MM.1S (cell line): ENCODE results near the gene SHC2.

Source experiments
- DNase-seq: peaks from one replicate; pipeline ENCODE4 v3.0.0-alpha.2; 2015
- H2AFZ ChIP-seq: fragments of 300-600 bp; sonication (generic); 2 replicates; pipeline ENCODE4 v1.6.0; 2016; ENCODE audit warnings: antibody characterized with exemption, low read length
- H3F3A ChIP-seq: fragments of 300-600 bp; sonication (generic); 2 replicates; pipeline ENCODE4 v1.6.1; 2016; ENCODE audit warnings: mild to moderate bottlenecking, antibody characterized with exemption, low read length, moderate library complexity, mixed read lengths; ENCODE audit not compliant: insufficient read depth
- H3K27ac ChIP-seq: fragments of 300-600 bp; sonication (generic); 2 replicates; pipeline ENCODE4 v1.5.1; 2016; ENCODE audit warnings: mild to moderate bottlenecking, low read length
- H3K27me3 ChIP-seq: fragments of 300-600 bp; sonication (generic); replicated peaks from 2 replicates; pipeline ENCODE4 v1.6.0; 2016; ENCODE audit warnings: low read length; ENCODE audit not compliant: insufficient read depth
- H3K36me3 ChIP-seq: fragments of 300-600 bp; sonication (generic); replicated peaks from 2 replicates; pipeline ENCODE4 v1.6.1; 2016; ENCODE audit warnings: mild to moderate bottlenecking, low read length, mixed read lengths; ENCODE audit not compliant: insufficient read depth
- H3K4me1 ChIP-seq: fragments of 300-600 bp; sonication (generic); 2 replicates; pipeline ENCODE4 v1.6.1; 2016; ENCODE audit warnings: low read length, mixed read lengths
- H3K4me2 ChIP-seq: fragments of 300-600 bp; sonication (generic); 2 replicates; pipeline ENCODE4 v1.6.0; 2016; ENCODE audit warnings: low read depth, low read length
- H3K4me3 ChIP-seq: fragments of 300-600 bp; sonication (generic); 2 replicates; pipeline ENCODE4 v1.5.1; 2016; ENCODE audit warnings: low read length, mixed read lengths
- H3K79me2 ChIP-seq: fragments of 300-600 bp; sonication (generic); 2 replicates; pipeline ENCODE4 v1.6.1; 2016; ENCODE audit warnings: mixed run types, low read length, mixed read lengths
- H3K9ac ChIP-seq: fragments of 300-600 bp; sonication (generic); 2 replicates; pipeline ENCODE4 v1.6.1; 2016; ENCODE audit warnings: low read length, mixed read lengths
- H3K9me2 ChIP-seq: fragments of 300-600 bp; sonication (generic); replicated peaks from 2 replicates; pipeline ENCODE4 v1.6.1; 2016; ENCODE audit warnings: mild to moderate bottlenecking, low read length, mixed read lengths; ENCODE audit not compliant: insufficient read depth
- H3K9me3 ChIP-seq: fragments of 300-600 bp; sonication (generic); replicated peaks from 2 replicates; pipeline ENCODE4 v1.6.1; 2016; ENCODE audit warnings: mild to moderate bottlenecking, low read length, mixed read lengths; ENCODE audit not compliant: insufficient read depth
- H4K20me1 ChIP-seq: fragments of 300-600 bp; sonication (generic); 2 replicates; pipeline ENCODE4 v1.6.1; 2016; ENCODE audit warnings: mild to moderate bottlenecking, low read length, moderate library complexity, mixed read lengths; ENCODE audit not compliant: insufficient read depth
- EZH2 ChIP-seq: fragments of 300-600 bp; sonication (generic); optimal IDR thresholded peaks from 2 replicates; pipeline ENCODE3; 2017; ENCODE audit warnings: low read depth, mild to moderate bottlenecking, antibody characterized with exemption, low read length, mixed read lengths
- EZH2phosphoT487 ChIP-seq: fragments of 300-600 bp; sonication (generic); IDR thresholded peaks from 2 replicates; pipeline ENCODE4 v1.6.1; 2018; ENCODE audit warnings: antibody characterized with exemption, low read length
- TF ChIP-seq, protein P1 (sequence below): fragments of 300-600 bp; sonication (generic); IDR thresholded peaks from 2 replicates; pipeline ENCODE4 v1.5.1; 2016; ENCODE audit warnings: antibody characterized with exemption, low read length, mixed read lengths

Gene SHC2

GRCh38 chr19:422213-422916 lies 38.5 kb downstream of the SHC2 start:
- no peak for DNase-seq
- Histone ChIP-seq H3K27me3 (peaks cover 82% of the 10 kb centered on the region), H3K9me2 (no peaks in the 10 kb centered on the region), H3K9ac (no peak overlapping the region), H3K4me1 (no peaks in the 10 kb centered on the region), H3K27ac (no peak overlapping the region), H3K9me3 (no peaks in the 10 kb centered on the region), H3F3A (no peaks in the 10 kb centered on the region), H3K4me2 (no peak overlapping the region), H4K20me1 (no peaks in the 10 kb centered on the region), H3K4me3 (no peak overlapping the region), H3K36me3 (no peaks in the 10 kb centered on the region), H2AFZ (no peak overlapping the region), H3K79me2 (no peaks in the 10 kb centered on the region)
- TF ChIP-seq EZH2: no peak
- no peak for TF ChIP-seq EZH2phosphoT487
- TF ChIP-seq, protein P1, sequence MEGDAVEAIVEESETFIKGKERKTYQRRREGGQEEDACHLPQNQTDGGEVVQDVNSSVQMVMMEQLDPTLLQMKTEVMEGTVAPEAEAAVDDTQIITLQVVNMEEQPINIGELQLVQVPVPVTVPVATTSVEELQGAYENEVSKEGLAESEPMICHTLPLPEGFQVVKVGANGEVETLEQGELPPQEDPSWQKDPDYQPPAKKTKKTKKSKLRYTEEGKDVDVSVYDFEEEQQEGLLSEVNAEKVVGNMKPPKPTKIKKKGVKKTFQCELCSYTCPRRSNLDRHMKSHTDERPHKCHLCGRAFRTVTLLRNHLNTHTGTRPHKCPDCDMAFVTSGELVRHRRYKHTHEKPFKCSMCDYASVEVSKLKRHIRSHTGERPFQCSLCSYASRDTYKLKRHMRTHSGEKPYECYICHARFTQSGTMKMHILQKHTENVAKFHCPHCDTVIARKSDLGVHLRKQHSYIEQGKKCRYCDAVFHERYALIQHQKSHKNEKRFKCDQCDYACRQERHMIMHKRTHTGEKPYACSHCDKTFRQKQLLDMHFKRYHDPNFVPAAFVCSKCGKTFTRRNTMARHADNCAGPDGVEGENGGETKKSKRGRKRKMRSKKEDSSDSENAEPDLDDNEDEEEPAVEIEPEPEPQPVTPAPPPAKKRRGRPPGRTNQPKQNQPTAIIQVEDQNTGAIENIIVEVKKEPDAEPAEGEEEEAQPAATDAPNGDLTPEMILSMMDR: no peak

GRCh38 chr19:419721-420515 lies 40.9 kb downstream of the SHC2 start:
- no peaks in the 10 kb centered on the region for H3F3A ChIP-seq
- no peak overlapping the region for H2AFZ ChIP-seq
- no peaks in the 10 kb centered on the region for H3K9me3 ChIP-seq
- H3K27me3 ChIP-seq: peaks cover 94% of the 10 kb centered on the region
- no peaks in the 10 kb centered on the region for H3K9me2 ChIP-seq
- TF ChIP-seq, protein P1: no peak
- no peak for DNase-seq
- no peak overlapping the region for H3K9ac ChIP-seq
- no peak overlapping the region for H3K27ac ChIP-seq
- no peaks in the 10 kb centered on the region for H3K79me2 ChIP-seq
- no peaks in the 10 kb centered on the region for H3K4me1 ChIP-seq
- H3K4me2 ChIP-seq: no peak overlapping the region
- no peaks in the 10 kb centered on the region for H4K20me1 ChIP-seq
- no peaks in the 10 kb centered on the region for H3K36me3 ChIP-seq
- no peak overlapping the region for H3K4me3 ChIP-seq

DNA sequence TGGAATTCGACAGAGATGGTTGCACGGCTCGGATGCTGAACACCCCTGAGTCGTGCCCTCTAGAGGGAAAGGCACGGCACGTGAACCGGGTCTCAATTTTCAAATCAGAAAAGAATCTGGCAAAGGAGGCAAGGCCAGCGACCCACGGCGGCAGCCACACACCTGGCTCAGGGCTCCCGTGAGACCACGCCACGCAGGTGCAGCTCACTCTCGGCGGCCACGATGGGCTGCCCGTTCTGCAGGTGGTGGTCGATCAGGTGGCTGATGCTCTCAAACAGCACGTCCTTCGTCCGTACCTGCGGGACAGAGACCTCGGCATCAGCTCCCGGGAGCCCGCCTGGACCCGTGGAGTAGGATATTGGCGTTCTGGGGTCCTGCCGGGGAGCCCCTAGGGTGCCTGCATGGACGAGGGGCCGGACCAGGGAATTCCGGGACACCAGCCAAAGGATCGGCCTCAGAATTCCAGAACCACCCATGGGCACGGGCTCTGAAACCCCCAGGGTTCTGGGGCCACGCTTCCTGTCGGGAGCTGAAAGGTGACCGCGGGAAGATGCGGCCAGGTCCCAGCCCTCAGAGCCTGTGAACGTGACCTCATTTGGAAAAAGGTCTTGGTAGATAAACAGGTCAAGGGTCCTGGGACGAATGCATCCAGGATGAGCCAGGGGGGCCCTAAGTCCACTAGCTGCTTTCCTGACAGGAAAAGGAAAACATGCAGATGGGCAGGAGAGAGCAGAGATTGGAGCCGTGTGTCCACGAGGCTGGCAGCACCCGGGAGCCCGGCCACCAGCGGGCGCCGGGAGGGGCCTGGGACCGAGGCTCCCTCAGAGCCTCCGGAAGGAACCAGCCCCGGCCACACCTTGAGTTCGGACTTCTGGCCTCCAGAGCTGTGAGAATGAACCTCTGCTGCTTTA lies 41.8 kb downstream of the SHC2 start:
- Histone ChIP-seq H3K36me3 (no peaks in the 10 kb centered on the region), H4K20me1 (no peaks in the 10 kb centered on the region), H2AFZ (no peak overlapping the region), H3K9ac (no peak overlapping the region), H3F3A (no peaks in the 10 kb centered on the region), H3K27ac (no peak overlapping the region), H3K4me3 (no peak overlapping the region), H3K4me2 (no peak overlapping the region), H3K79me2 (no peaks in the 10 kb centered on the region), H3K9me3 (no peaks in the 10 kb centered on the region), H3K27me3 (peaks cover 93% of the 10 kb centered on the region), H3K9me2 (no peaks in the 10 kb centered on the region), H3K4me1 (no peaks in the 10 kb centered on the region)
- DNase-seq: no peak
- TF ChIP-seq, protein P1: no peak
- TF ChIP-seq EZH2phosphoT487: no peak
